IMR-90 (cell line): ENCODE data around the gene TASOR. TPM values are rescaled to one million over a fixed set of nuclear protein-coding genes. Genes with fewer than 3 reads are reported as not detected.

Experiments
- ATAC-seq: fragments of 200-7000 bp; cut with Tn5 transposase; 2 replicates; pipeline ENCODE4 v1.9.1; 2020; ENCODE audit warnings: low read depth, mild to moderate bottlenecking, moderate library complexity
- BruUV-seq: library from RNA; stranded (reverse); fragments of 400-500 nt; replicated peaks from 2 replicates; lab custom pipeline; 2021; lab: Mats Ljungman, UMichigan
- CTCF ChIA-PET: fragments of 300-600 bp; formaldehyde crosslinking; extraction: SDS; loops from one replicate; lab custom pipeline; 2021; ENCODE audit warnings: antibody characterized with exemption; lab: Yijun Ruan, JAX
- POLR2A ChIA-PET: fragments of 300-600 bp; sonication (Branson Sonifier 250); formaldehyde crosslinking; loops from one replicate; lab custom pipeline; 2022; ENCODE audit warnings: antibody characterized with exemption; ENCODE audit not compliant: unreplicated experiment; lab: Charles Lee
- DNase-seq: peaks from one replicate; pipeline ENCODE4 v3.0.0; 2013
- H2AFZ ChIP-seq: replicated peaks from 2 replicates; pipeline ENCODE3; 2013; ENCODE audit warnings: low read length, mild to moderate bottlenecking; ENCODE audit not compliant: poor library complexity
- H2AK5ac ChIP-seq: 2 replicates; pipeline ENCODE4 v1.6.1; 2013; ENCODE audit warnings: low read depth, low read length, inconsistent platforms
- H2AK9ac ChIP-seq: replicated peaks from 2 replicates; pipeline ENCODE3; 2013; ENCODE audit warnings: mild to moderate bottlenecking, low read depth, low read length, moderate library complexity; ENCODE audit not compliant: poor library complexity
- H2BK120ac ChIP-seq: 2 replicates; pipeline ENCODE4 v1.6.1; 2013; ENCODE audit warnings: low read depth, low read length, inconsistent platforms
- H2BK15ac ChIP-seq: 3 replicates; pipeline ENCODE4 v1.6.1; 2013; ENCODE audit warnings: low read depth, low read length, inconsistent platforms
- H2BK20ac ChIP-seq: 2 replicates; pipeline ENCODE4 v1.6.1; 2013; ENCODE audit warnings: low read depth, mild to moderate bottlenecking, inconsistent platforms, low read length, moderate library complexity
- H2BK5ac ChIP-seq: 2 replicates; pipeline ENCODE4 v1.6.1; 2013; ENCODE audit warnings: mild to moderate bottlenecking, low read depth, low read length, inconsistent platforms; ENCODE audit not compliant: poor library complexity, severe bottlenecking
- H3K14ac ChIP-seq: replicated peaks from 2 replicates; pipeline ENCODE4 v1.6.1; 2013; ENCODE audit warnings: low read depth, low read length, inconsistent platforms
- H3K18ac ChIP-seq: 2 replicates; pipeline ENCODE4 v1.6.1; 2013; ENCODE audit warnings: low read depth, low read length, control low read depth
- H3K23ac ChIP-seq: 2 replicates; pipeline ENCODE4 v1.6.1; 2013; ENCODE audit warnings: low read depth, low read length, inconsistent platforms
- H3K27ac ChIP-seq: 2 replicates; pipeline ENCODE4 v1.5.1; 2013; ENCODE audit warnings: mild to moderate bottlenecking, control low read depth, low read length; ENCODE audit not compliant: insufficient read depth
- H3K27me3 ChIP-seq: 2 replicates; pipeline ENCODE4 v1.6.1; 2013; ENCODE audit warnings: low read length; ENCODE audit not compliant: control insufficient read depth, insufficient read depth
- H3K36me3 ChIP-seq: 2 replicates; pipeline ENCODE4 v1.6.1; 2013; ENCODE audit warnings: low read length, mixed read lengths; ENCODE audit not compliant: control insufficient read depth, insufficient read depth
- H3K4ac ChIP-seq: 2 replicates; pipeline ENCODE4 v1.6.1; 2013; ENCODE audit warnings: low read depth, low read length, inconsistent platforms
- H3K4me1 ChIP-seq: 2 replicates; pipeline ENCODE4 v1.6.1; 2013; ENCODE audit warnings: low read length, mixed read lengths; ENCODE audit not compliant: control insufficient read depth, insufficient read depth
- H3K4me2 ChIP-seq: 2 replicates; pipeline ENCODE4 v1.6.1; 2013; ENCODE audit warnings: low read depth, mild to moderate bottlenecking, control low read depth, low read length, moderate library complexity
- H3K4me3 ChIP-seq: 2 replicates; pipeline ENCODE4 v1.5.1; 2013; ENCODE audit warnings: low read depth, mild to moderate bottlenecking, control low read depth, low read length, moderate library complexity; ENCODE audit not compliant: insufficient read depth
- H3K56ac ChIP-seq: 2 replicates; pipeline ENCODE4 v1.6.1; 2013; ENCODE audit warnings: low read length, inconsistent platforms; ENCODE audit not compliant: insufficient read depth; ENCODE audit errors: extremely low read depth
- H3K79me1 ChIP-seq, 2 experiments: 2 replicates each; pipeline ENCODE4 v1.6.1; 2013; ENCODE audit warnings: low read length in 2 of 2, inconsistent platforms in 1 of 2, low read depth in 1 of 2
- H3K9ac ChIP-seq: 2 replicates; pipeline ENCODE4 v1.6.1; 2013; ENCODE audit warnings: low read depth, low read length, control low read depth
- H3K9me1 ChIP-seq: 2 replicates; pipeline ENCODE4 v1.6.1; 2013; ENCODE audit warnings: low read length, inconsistent platforms; ENCODE audit not compliant: insufficient read depth
- H3K9me3 ChIP-seq: 2 replicates; pipeline ENCODE4 v1.6.1; 2013; ENCODE audit warnings: low read length; ENCODE audit not compliant: control insufficient read depth, insufficient read depth
- H4K20me1 ChIP-seq: 2 replicates; pipeline ENCODE4 v1.6.1; 2013; ENCODE audit warnings: low read length, inconsistent platforms; ENCODE audit not compliant: insufficient read depth
- H4K5ac ChIP-seq: 2 replicates; pipeline ENCODE4 v1.6.1; 2013; ENCODE audit warnings: mild to moderate bottlenecking, low read depth, low read length, control low read depth
- H4K8ac ChIP-seq, 2 experiments: 2 replicates each; pipeline ENCODE4 v1.6.1; 2013; ENCODE audit warnings: low read depth in 2 of 2, low read length in 2 of 2, control low read depth in 1 of 2, inconsistent platforms in 1 of 2
- H4K91ac ChIP-seq: 2 replicates; pipeline ENCODE4 v1.6.1; 2013; ENCODE audit warnings: low read depth, low read length, inconsistent platforms; ENCODE audit not compliant: insufficient read depth
- BHLHE40 ChIP-seq: fragments of 150-350 bp; IDR thresholded peaks from 2 replicates; pipeline ENCODE4 v1.6.1; 2016; ENCODE audit warnings: mild to moderate bottlenecking, low read depth, low read length
- CEBPB ChIP-seq: IDR thresholded peaks from 2 replicates; pipeline ENCODE4 v1.6.1; 2012; ENCODE audit warnings: low read depth, low read length, improper control_type of control experiment
- CHD1 ChIP-seq: IDR thresholded peaks from 2 replicates; pipeline ENCODE4 v1.6.1; 2012; ENCODE audit warnings: low read depth, low read length, improper control_type of control experiment
- FOS ChIP-seq: fragments of 150-350 bp; IDR thresholded peaks from 2 replicates; pipeline ENCODE4 v1.6.1; 2016; ENCODE audit warnings: low read depth, low read length
- MAFK ChIP-seq: IDR thresholded peaks from 2 replicates; pipeline ENCODE4 v1.6.1; 2012; ENCODE audit warnings: low read depth, low read length, improper control_type of control experiment
- MAZ ChIP-seq: IDR thresholded peaks from 2 replicates; pipeline ENCODE4 v1.6.1; 2012; ENCODE audit warnings: low read depth, mild to moderate bottlenecking, low read length, improper control_type of control experiment, moderate library complexity, borderline replicate concordance
- MXI1 ChIP-seq: IDR thresholded peaks from 2 replicates; pipeline ENCODE4 v1.6.1; 2012; ENCODE audit warnings: low read depth, mild to moderate bottlenecking, low read length, moderate library complexity, borderline replicate concordance
- NFE2L2 ChIP-seq: fragments of 150-350 bp; IDR thresholded peaks from 2 replicates; pipeline ENCODE4 v1.6.1; 2016; ENCODE audit warnings: low read depth, mild to moderate bottlenecking, low read length
- POLR2A ChIP-seq: IDR thresholded peaks from 2 replicates; pipeline ENCODE4 v1.6.1; 2012; ENCODE audit warnings: mild to moderate bottlenecking, low read depth, low read length
- RAD21 ChIP-seq: IDR thresholded peaks from 2 replicates; pipeline ENCODE4 v1.6.1; 2012; ENCODE audit warnings: low read length, improper control_type of control experiment
- RCOR1 ChIP-seq: IDR thresholded peaks from 2 replicates; pipeline ENCODE4 v1.6.1; 2012; ENCODE audit warnings: mild to moderate bottlenecking, low read length, improper control_type of control experiment; ENCODE audit not compliant: insufficient replicate concordance
- RFX5 ChIP-seq: IDR thresholded peaks from 2 replicates; pipeline ENCODE4 v1.8.0; 2012; ENCODE audit warnings: low read depth, mild to moderate bottlenecking, low read length, moderate library complexity
- SMC3 ChIP-seq: fragments of 150-350 bp; IDR thresholded peaks from 2 replicates; pipeline ENCODE4 v1.6.1; 2016; ENCODE audit warnings: low read depth, mild to moderate bottlenecking, antibody characterized with exemption, low read length, moderate library complexity
- WGBS, 2 experiments: methylation state at CpG; one replicate each; pipeline versions ENCODE4 v1.1.5 to v1.1.7; 2013; ENCODE audit warnings: missing lambda C conversion rate in 2 of 2; ENCODE audit not compliant: insufficient read length in 1 of 2; ENCODE audit errors: extremely low coverage in 2 of 2; 5-methylcytosine and 5-hydroxymethylcytosine counted together
- dilution Hi-C: fragments of 300-500 bp; cut with HindIII; formaldehyde crosslinking; loops from one replicate; pipeline ENCODE4 v1.14.3; 2018; ENCODE audit warnings: low sequenced_read_pairs; ENCODE audit not compliant: unreplicated experiment
- in situ Hi-C: fragments of 300-500 bp; cut with MboI; formaldehyde crosslinking; loops from 3 replicates; pipeline ENCODE4 v1.14.3; 2019; ENCODE audit warnings: low sequenced_read_pairs, inconsistent platforms, mixed read lengths
- intact Hi-C: fragments of 100-400 bp; cut with micrococcal nuclease; formaldehyde crosslinking; loops from 2 replicates; pipeline ENCODE4 v1.10.0; 2022
- polyA plus RNA-seq, 3 experiments: library from polyadenylated mRNA; depleted of rRNA; stranded (reverse); fragments of >200 nt; gene quantifications; 2 replicates each; pipeline ENCODE4 v1.2.3, GENCODE V29; 2012; ENCODE audit warnings: low replicate concordance in 1 of 3
- total RNA-seq: library from RNA; depleted of rRNA; stranded (reverse); fragments of >200 nt; gene quantifications from 2 replicates; pipeline ENCODE4 v1.2.3, GENCODE V29; 2012
- TF ChIP-seq, protein P1 (sequence below): conservative IDR thresholded peaks from 2 replicates; pipeline ENCODE4 v1.5.1; 2012; ENCODE audit warnings: mild to moderate bottlenecking, low read depth, low read length, improper control_type of control experiment
- TF ChIP-seq, protein P2 (sequence below): fragments of 150-350 bp; IDR thresholded peaks from 2 replicates; pipeline ENCODE4 v1.6.1; 2016; ENCODE audit warnings: low read depth, mild to moderate bottlenecking, low read length, moderate library complexity, borderline replicate concordance
- TF ChIP-seq, protein P3 (sequence below): fragments of 150-350 bp; IDR thresholded peaks from 2 replicates; pipeline ENCODE4 v1.6.1; 2017; ENCODE audit warnings: mild to moderate bottlenecking, antibody characterized with exemption, low read length, low read depth

TASOR gene
- total and polyA plus RNA-seq, 2 of the 4 experiments (the other 2 are of a cell fraction), result 13.3 to 28.5 TPM

DNA sequence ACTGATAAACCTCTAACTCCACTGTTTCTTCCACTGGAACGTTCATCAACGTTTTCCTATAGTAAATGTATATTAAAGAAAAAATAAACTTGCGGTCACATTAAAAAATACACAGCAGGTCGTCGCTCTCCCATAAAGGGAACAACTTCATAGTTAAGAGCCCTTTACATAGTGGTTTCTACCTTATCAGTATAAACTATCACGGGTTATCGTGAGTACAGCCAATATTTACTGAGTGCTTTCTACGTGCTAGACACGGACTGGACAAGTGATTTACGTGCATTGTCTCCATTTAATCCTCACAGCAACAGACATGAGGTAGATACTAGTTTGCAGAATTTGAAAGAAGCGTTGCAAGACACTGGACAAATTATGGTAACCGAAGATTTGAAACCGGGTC lies 964 bp upstream of the TASOR start:
- ATAC-seq (no peak), DNase-seq (no peak)
- no peak for TF ChIP-seq POLR2A
- no peak for TF ChIP-seq RCOR1
- no peak for TF ChIP-seq NFE2L2
- TF ChIP-seq MAFK, result no peak
- TF ChIP-seq MAZ, result no peak
- TF ChIP-seq, protein P1, sequence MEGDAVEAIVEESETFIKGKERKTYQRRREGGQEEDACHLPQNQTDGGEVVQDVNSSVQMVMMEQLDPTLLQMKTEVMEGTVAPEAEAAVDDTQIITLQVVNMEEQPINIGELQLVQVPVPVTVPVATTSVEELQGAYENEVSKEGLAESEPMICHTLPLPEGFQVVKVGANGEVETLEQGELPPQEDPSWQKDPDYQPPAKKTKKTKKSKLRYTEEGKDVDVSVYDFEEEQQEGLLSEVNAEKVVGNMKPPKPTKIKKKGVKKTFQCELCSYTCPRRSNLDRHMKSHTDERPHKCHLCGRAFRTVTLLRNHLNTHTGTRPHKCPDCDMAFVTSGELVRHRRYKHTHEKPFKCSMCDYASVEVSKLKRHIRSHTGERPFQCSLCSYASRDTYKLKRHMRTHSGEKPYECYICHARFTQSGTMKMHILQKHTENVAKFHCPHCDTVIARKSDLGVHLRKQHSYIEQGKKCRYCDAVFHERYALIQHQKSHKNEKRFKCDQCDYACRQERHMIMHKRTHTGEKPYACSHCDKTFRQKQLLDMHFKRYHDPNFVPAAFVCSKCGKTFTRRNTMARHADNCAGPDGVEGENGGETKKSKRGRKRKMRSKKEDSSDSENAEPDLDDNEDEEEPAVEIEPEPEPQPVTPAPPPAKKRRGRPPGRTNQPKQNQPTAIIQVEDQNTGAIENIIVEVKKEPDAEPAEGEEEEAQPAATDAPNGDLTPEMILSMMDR, result no peak
- no peak for TF ChIP-seq BHLHE40
- TF ChIP-seq RAD21, result no peak
- no peak for TF ChIP-seq CEBPB
- no peak for TF ChIP-seq SMC3
- TF ChIP-seq RFX5, result no peak
- TF ChIP-seq, protein P2, sequence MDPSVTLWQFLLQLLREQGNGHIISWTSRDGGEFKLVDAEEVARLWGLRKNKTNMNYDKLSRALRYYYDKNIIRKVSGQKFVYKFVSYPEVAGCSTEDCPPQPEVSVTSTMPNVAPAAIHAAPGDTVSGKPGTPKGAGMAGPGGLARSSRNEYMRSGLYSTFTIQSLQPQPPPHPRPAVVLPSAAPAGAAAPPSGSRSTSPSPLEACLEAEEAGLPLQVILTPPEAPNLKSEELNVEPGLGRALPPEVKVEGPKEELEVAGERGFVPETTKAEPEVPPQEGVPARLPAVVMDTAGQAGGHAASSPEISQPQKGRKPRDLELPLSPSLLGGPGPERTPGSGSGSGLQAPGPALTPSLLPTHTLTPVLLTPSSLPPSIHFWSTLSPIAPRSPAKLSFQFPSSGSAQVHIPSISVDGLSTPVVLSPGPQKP, result no peak
- TF ChIP-seq, protein P3, sequence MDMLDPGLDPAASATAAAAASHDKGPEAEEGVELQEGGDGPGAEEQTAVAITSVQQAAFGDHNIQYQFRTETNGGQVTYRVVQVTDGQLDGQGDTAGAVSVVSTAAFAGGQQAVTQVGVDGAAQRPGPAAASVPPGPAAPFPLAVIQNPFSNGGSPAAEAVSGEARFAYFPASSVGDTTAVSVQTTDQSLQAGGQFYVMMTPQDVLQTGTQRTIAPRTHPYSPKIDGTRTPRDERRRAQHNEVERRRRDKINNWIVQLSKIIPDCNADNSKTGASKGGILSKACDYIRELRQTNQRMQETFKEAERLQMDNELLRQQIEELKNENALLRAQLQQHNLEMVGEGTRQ, result no peak
- no peak for TF ChIP-seq CHD1
- TF ChIP-seq MXI1, result no peak
- no peak for TF ChIP-seq FOS
- Histone ChIP-seq H3K4me2 (no peak overlapping the region), H3K9me3 (peaks cover 7% of the 10 kb centered on the region), H2BK15ac (no peak overlapping the region), H3K56ac (no peak overlapping the region), H3K4me3 (no peak overlapping the region), H3K18ac (no peak overlapping the region), H2AK9ac (no peak overlapping the region), H3K27me3 (no peaks in the 10 kb centered on the region), H3K9me1 (no peaks in the 10 kb centered on the region), H3K14ac (no peak overlapping the region), H3K4me1 (no peaks in the 10 kb centered on the region), H2AK5ac (no peak overlapping the region), H3K79me1 (peaks cover 15 to 26% of the 10 kb centered on the region in 2 experiments), H4K8ac (no peak overlapping the region), H4K20me1 (no peaks in the 10 kb centered on the region; the same call in 1 of the 2 replicates), H2AFZ (no peak overlapping the region), H3K4ac (no peak overlapping the region), H2BK120ac (no peak overlapping the region), H4K5ac (no peak overlapping the region), H3K23ac (no peak overlapping the region), H3K27ac (no peak overlapping the region), H3K9ac (no peak overlapping the region), H4K91ac (no peak overlapping the region), H3K36me3 (no peaks in the 10 kb centered on the region), H2BK20ac (no peak overlapping the region), H2BK5ac (no peak overlapping the region)
- ChIA-PET POLR2A (no interaction called here), CTCF (no interaction called here)
- dilution Hi-C loops, result no loop called here
- in situ Hi-C loops, result no loop called here
- BruUV-seq, result no TSS peak
- WGBS, 2 experiments, result 95% methylated on average over 2 of the region's 13 CpGs; no CpG with 5 or more reads in 1 of the 2 experiments
- intact Hi-C loops, result no loop called here
